GM19035 (cell line): ENCODE data around the gene PIANP.
"Not testable (repeated sequence)": the region's sequence is repeated elsewhere in the genome, so short reads cannot be mapped to it uniquely, and the experiment has no call there.

ENCODE experiments used
- ATAC-seq: cut with Tn5 transposase; IDR thresholded peaks from one replicate; pipeline ENCODE4 v1.9.1; 2021; ENCODE audit not compliant: unreplicated experiment

The PIANP gene

DNA sequence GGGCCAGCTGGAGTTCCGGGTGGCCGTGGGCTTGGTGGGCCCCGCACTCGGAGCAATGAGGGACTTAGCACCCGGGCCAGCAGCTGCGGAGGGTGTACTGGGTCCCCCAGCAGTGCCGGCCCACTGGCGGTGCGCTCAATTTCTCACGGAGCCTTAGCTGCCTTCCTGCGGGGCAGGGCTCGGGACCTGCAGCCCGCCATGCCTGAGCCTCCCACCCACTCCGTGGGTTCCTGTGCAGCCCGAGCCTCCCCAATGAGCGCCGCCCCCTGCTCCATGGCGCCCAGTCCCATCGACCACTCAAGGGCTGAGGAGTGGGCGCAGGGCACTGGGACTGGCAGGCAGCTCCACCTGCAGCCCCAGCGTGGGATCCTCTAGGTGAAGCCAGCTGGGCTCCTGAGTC is 7.7 kb upstream of the PIANP start:
- ATAC-seq = not testable (repeated sequence)

DNA sequence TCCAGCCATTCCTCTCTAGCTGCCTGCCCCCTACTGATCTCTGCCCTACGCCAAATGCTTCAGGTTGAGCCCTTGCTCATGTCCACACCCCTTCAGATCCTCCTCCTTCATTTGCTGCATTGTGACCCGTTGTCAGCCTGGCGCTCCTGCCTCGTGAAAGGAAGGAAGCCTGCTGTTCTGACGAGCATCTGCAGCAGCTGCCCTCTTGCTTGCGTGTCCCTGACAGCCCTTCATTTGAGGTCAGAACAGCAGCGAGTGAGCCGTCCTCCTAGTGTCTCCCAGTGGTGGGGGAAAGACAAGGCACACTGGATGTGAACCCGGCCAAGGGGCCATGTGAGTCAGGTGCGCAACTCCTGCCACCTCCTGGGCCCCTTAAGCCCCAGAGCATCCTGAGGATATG is 3.0 kb upstream of the PIANP start:
- no peak for ATAC-seq

DNA sequence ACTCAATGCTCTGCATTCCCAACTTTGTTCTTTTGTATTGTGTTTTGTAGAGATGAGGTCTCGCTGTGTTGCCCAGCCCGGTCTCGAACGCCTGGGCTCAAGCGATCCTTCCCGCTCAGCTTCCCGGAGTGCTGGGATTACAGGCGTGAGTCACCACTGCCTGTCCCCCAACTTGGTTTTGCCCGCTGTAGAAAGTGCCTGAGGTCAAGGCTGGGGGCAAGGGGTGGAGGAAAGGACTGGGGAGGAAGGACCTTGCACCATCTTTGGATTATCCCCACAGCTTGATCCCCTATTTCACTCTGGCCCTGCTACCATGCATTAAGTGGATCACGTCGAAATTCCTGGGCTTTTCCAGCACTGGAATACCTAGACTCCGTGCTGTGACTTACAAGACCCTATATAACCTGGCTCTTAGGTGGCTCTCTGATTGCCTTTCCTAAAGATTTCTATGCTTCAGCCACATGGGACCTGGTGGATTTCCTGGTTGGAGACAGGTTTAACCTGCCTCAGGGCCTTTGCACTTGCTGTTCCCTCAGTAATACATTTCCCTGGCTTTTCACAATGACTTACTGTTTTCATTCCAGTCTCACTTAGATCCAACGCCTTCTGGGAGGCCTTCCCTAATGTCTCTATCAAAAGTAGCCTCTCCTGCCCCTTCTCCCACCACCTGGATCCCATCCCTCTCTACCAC is 608 bp upstream of the PIANP start:
- ATAC-seq = no peak

DNA sequence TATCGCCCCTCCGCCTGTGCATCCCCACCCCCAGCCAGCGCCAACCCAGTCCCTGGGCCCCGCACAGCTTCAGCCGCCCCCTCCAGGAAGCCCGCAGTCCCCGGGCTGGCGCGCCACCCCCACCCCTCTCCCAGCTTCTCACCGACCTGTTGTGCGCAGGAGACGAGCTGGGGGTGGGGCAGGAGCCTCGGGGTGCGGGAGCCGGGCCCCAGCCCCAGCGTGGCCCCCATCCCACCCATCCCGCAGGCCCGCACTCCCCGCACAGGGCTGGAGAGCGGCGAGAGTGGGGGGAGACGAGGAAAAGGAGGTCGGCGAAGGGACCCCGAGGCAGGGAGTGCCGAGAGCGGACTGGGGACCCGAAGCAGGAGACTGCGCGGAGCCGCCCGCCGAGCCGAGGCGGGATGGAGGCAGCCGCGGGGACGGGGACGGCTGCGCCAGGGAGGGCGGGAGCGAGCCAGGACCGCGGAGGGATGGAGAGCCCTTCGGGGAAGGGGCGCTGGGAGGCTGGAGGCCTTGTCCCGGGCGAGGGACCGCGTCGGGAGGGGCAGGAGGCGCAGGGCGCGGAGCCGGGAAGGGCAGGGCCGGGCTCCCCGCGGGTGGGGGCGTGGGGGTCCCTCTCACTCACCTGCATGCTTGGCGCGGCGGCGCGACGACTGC is 498 bp downstream of the PIANP start:
- ATAC-seq = no peak

DNA sequence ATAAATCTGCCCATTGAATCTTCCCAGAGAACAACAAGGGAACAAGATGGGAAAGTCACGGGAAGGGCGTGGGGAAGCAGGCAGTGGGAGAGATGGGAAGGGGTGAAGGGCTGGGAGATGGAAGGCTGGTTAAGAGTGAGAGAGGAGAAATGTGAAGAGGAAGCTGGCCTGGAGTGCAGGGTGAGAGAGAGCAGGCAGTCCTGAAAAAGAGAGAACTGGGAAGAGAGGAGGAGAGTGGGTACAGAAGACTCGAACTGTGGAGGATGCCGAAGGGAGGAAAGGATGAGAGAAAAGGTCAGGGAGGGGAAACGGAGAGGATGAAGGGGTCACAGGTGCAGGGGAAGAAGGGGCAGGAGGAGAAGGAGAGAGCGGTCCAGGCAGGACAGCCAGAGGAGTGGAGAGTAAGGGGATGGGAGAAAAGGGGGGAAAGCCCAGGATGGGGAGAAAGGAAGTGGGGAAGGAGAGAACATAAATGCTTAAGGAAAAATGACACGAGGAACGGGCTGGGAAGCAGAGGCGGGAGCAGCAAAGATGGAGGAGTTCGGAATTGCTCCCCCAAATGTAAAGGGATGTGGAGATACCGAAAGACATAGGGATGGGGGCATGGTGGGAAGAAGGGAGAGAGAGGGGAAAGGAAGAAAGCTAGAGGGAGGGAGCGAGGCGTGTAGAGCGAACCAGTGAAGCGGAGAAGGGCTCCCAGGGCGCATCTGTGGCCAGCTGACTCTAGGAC is 1.2 kb downstream of the PIANP start:
- ATAC-seq = no peak

DNA sequence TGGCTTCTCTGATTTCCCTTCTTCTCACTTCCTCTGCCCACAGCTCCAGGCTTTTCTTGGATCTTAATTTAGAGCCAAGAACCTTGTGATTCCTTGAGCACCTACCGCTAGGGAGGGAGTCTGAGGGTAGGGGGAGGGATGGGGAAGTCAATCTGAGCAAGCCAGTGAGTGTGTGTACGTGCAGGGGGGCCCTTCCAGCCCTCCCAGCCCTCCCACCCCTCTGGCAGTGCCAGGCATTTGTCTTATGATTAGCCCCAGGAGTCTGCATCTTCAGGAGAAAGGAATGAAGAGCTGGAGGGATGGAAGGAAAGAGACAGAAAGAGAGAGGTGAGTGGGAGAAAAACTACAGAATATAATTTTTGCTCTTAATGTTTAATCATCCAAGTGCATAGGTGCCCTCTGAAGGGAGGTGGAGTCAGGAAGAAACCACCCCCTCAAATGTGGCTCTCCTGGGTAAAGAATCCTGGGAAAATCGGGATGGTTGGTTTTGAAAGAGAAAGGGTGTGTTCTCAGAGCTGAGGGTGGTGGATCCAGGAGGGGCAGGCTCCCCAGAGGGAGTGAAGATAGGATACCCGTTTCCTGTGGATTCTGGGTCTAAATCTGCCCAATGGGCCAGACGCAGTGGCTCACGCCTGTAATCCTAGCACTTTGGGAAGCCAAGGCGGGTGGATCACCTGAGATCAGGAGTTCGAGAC is 2.1 kb downstream of the PIANP start:
- no peak for ATAC-seq

DNA sequence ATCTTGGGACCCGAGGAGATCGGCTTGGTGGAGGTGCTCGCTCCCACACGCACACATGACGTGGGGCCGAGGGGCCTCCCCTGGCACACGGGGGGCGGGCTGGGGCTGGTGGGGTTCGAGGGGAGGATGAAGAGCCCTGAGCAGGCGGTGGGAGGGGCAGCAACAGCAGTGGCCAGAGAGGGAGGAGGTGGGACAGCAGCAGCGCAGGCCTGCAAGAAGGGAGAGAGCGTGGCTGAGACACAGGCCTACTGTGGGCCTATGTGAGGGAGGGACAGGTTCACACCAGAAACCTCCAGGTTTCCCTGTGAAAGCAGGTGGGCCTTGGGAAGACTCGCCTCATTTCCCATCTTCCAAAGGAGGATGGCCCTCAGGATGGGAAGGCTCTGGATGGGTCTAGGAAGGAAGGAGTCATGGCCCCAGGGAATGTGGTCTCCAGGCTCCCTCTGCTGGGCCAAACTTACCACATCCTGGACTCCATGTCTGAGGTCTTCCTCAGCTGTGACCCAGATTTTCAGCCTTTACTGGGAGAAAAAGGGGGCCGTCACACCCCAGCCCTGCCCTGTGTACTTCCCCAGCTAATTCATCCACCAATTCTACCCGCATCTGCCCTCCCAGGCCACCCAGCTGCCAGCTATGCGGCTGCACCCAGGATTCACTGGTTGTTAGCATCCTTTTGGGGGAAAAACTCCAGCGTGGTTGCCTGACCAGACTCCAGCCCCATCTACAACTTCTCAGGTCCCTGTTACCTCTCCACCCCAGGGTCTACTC is 2.8 kb downstream of the PIANP start:
- ATAC-seq = no peak

DNA sequence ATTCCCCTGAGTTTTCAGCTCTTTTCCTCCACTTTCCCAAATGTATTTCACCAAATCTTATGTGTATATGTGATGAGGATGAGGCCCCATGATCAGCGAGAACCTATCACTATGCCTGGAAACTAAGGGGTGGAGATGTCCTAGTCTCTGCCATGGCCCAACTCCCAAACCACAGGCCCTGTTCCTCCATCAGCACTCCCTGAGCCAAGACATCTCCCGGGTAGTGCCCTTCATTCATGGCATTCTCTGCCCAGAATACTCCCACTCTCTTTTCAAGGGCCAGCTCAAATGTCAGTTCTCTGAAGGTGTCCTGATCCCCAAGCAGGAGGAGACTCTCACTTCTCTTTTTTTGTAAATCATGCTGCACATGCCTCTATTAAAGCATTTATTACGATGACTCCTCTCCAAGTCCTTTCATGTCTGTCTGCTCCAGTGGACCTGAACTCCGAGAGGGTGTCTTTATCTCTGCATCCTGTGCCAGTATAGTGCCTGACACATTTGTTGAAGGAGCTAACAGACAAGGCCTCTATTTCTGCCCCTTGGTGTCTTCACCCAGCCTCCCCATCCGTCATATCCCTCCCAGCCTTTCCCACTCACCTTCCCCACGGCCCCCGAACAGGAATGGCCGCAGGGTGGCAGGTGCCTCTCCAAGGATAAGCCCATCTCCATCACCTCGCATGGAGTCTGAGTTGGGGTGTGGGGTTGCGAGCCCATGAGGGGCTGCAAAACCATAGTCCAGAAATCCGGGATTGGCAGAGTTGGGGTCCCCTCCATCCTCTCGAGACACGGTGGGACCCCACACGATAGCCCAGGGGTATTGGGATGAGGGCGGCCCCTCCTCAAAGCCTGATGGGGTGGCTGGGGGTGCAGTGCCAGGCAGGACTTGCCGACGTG is 3.7 kb downstream of the PIANP start:
- ATAC-seq = no peak

DNA sequence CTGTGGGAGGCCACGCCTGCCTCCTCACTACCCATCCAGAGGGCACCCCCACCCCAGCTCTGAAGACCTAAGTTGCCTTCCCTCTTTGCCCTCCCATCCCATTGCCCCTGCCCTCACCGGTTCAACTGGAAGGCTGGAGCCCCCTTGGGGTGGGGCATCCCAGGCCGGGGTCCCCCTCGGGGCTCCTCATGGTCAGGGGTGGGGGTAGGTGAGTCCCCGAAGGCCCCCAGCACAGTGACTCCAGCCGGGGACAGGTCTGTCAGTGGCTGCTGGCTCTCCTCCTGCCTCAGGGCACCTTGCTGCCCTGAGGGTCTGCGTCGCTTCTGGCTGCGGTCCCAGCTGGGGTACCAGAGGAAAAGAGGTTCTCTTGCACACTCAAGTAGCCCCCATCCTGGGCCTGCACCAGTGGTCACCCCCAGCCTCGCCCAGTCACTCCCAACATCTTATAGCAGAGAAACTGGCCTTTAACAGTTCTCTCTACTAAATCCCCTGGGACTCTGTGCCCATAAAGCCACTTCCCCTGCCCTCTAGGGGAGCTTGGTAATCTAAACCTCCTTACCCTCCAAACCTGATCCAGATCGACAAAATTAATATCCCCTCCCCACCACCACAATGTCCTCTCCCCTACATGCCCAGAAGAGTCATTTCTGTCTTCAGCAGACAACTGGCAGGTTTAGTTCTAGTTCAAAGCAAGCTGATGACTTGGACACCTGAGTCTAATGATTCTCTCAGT is 5.1 kb downstream of the PIANP start:
- ATAC-seq = no peak

DNA sequence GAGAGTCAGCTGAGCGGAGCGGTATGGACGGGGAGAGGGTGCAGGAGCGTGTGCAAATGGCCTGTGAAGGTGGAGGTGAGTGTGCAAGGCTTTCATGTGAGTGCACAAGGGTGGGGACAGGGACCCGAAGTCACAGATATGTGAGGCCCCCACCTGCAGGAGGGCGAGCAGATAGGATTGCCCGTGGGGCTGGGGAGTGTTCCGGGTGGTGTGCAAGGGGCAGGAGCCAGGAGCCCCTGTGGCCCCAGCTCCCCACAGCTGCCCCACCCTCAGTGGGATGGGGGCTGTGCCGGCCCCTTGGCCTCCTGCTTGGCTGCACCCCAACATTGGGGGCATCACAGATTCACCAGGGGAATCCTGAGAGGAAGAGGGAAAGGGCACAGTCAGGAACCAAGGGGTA is 5.9 kb downstream of the PIANP start:
- no peak for ATAC-seq

DNA sequence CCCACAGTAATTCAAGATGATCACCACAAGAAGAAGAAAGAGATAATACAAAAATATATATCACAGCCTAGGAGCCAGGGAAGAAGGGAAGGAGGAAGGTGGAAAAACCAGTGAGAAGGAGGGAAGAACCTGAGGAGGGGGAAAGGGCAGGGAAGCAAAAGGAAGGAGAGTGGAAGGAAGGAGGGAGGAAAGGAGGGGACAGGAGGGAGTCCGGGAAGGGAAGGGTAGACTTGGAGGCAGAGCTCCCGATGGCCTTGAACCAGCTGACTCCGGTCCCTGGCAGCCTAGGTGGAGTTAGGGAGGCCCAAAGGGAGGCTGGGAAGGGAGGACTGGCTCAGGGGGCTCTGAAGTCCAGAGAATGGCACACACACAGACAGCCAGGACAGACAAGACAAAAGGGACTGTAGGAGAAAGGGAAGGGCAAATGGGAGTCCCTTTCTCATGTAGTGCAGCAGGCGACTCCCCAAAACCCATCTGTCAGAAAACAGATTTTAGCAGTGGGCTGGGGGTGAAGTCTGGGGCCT is 6.7 kb downstream of the PIANP start:
- no peak for ATAC-seq

DNA sequence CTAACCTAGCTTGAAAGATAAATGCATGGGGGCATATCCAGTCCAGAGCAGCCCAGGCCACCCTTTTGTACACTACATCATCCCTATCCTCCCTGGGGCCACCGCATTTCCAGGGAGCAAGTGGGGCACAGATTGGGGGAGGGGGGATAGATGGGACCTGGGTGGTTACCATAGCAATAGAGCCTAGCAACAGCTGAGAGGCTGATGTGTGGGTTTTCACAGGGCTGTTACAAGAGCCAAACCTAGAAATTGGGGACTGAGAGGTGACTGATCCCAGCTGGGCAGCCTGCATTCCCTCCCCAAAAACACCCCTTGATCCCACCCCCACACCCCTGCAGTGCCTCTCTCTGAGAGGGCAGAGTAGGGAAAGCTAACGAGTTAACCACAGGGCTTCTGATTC is 7.7 kb downstream of the PIANP start:
- ATAC-seq = no peak

DNA sequence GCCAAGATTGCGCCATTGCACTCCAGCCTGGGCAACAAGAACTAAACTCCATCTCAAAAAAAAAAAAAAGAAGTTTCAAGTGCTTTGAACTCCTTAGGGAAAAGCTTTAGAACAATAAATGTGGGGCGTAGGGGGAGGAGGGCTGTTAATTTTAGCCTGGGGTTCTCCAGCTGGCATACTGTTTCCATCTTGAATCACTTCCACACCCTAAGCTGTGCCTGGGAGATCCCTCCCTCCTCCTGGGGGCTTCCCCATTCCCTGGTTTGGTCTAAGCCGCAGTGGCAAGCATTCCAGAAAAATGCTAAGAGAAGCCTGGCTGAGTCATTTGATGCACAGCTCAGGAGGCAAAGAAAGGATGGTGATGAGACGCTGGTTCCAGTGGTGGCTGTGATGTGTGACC is 9.1 kb downstream of the PIANP start:
- no peak for ATAC-seq

DNA sequence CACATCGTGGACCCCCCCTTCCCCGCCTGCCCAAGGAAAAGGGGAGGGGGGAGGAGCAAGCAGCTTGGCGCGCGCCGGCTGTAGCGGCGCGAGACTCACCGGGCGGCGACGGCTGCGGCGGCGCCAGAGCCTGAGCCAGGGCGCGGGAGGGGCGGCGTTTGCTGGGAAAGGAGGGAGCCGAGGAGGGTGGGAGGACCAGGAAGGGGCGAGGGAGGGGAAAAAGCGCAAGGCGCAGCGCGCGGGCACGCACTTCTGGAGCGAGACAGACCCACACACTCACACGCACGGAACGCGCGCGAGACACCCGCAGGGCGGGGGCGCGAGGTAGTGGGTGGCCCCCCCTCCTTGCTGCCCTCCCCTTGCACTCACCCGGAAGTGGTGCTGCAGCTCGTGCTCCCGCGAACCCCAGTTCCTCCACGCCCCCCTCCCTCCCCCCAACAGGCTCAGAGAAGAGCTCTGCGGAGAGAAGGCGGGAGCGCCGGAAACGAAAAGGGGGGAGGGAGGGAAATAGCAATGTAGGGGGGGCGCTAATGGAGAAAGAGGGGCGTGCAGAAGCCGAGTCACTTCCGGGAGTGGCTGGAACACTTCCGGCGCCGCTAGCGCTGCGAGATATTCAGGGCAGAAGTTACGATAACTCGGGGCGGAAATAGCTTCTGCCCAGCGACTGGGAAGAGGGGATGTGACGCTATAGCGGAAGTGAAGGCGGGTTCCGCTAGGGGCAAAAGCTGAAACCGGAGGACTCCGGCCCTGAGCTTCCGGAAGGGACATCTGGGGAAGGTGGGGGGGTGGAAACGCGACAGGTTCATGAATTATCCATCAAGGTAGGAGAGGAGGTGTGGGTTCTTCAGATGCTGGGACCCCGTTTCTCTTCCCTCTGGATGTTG is 11.4 kb downstream of the PIANP start, which contains the start of gene ZNF384:
ZNF384 (minus strand) TSS at position 377 of the 884 bp plus-strand sequence. CDS start 9,855 bp downstream, outside the sequence.
- ATAC-seq = peak; percentile 86

DNA sequence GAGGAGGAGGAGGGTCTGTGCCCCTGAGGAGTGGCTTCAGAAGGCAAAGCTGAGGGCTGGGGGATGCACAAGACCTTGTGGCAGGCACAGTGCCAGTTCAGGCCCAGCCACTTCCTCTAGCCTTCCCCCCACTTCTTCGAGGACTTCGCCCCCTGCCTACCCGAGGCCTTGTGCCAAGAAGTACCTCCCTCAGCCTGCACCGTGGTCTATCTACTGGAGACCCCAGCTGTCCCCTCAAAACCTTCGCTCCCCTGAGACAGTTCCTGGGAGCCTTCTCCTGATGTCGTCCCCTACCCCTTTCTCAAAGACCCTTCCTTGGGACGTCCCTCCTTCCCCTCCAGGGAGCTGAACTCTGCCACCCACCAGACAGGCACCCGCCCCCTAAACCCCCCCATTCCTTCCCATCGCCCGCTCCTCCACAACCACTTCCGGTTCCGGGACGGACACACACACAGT is 12.0 kb downstream of the PIANP start:
- ATAC-seq = no peak

DNA sequence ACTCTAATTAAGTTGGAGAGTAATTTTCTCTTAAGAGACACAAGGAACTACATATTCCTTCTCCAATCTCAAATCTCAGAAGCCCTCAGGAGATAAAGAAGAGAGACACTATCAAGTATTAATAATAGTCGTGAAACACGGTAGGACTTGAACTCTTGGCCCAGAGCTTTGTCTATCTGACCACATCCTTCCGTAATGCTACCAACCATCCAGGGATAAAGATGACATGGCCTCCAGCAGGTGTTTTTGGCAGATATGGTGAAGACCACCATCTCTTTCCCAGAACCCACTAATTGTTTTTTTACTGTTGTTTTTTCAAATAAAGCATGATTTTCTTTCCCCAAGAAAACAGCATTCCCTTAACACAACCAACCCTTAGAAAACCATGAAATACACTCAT is 14.8 kb downstream of the PIANP start:
- ATAC-seq = no peak

DNA sequence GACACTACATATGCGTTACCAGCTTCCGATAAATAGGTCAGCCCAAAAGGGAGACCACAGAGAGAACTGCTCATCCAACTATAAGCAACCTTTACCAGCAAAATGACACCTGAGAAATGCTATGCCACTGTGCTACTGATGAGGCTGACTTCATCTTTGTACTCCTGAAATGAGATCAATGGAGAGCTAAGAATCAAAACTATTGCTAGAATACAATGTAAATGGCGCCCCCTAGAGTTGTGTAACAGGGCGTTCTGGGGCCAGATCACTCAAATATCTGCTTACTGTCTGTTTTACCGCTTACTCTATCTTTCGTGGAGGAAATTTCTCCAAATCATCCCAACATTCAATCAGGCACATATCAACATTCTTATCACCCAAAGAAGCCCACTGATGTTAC is 16.0 kb downstream of the PIANP start:
- ATAC-seq = no peak

DNA sequence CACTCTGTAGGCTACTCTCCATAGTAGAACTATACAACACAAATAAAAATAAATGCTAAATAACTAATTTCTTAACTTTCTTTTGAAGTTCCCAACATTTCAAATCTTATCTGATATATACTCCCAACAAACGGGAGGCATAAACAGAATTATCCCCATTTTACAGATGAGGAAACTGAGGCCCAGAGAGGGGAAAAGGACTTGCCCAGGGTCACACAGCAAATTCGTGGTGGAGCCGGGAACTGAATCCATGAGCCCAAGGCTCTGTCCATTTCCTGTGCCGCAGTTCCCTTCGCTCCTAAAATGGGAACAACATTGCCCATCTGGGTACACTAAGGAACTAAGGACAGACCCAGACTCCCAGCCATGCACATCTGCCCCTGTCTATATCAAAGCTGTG is 23.7 kb downstream of the PIANP start:
- no peak for ATAC-seq
